HepG2 (cell line): ENCODE measurements around the gene SSX2IP. TPM values are rescaled to one million over a fixed set of nuclear protein-coding genes. Genes with fewer than 3 reads are reported as not detected.

Experiments used
- AFF4 ChIP-seq: sonication (generic); formaldehyde crosslinking; IDR thresholded peaks from 2 replicates; pipeline ENCODE4 v1.4.0; 2020; ENCODE audit warnings: missing genetic modification reagents
- ATF7 ChIP-seq, 2 experiments: fragments of 450-650 bp in 1 of 2; sonication (generic) in 1 of 2; formaldehyde crosslinking in 1 of 2; IDR thresholded peaks; 2 replicates each; pipeline versions ENCODE4 v1.4.0 to v1.6.1; 2016 to 2020; ENCODE audit warnings: antibody characterized with exemption in 1 of 2, mild to moderate bottlenecking in 1 of 2, missing genetic modification reagents in 1 of 2
- DNMT3B ChIP-seq: conservative IDR thresholded peaks from 2 replicates; pipeline ENCODE4 v1.6.1; 2016; ENCODE audit warnings: missing biosample characterization, control low read depth
- FOSL2 ChIP-seq: sonication (generic); formaldehyde crosslinking; IDR thresholded peaks from 2 replicates; pipeline ENCODE4 v1.4.0; 2020; ENCODE audit warnings: missing genetic modification reagents
- IKZF5 ChIP-seq: IDR thresholded peaks from 2 replicates; pipeline ENCODE4 v1.6.1; 2018; ENCODE audit warnings: missing genetic modification reagents, mild to moderate bottlenecking, missing compliant biosample characterization
- SP4 ChIP-seq: sonication (generic); formaldehyde crosslinking; IDR thresholded peaks from 2 replicates; pipeline ENCODE4 v1.8.1; 2023; ENCODE audit warnings: mild to moderate bottlenecking, missing genetic modification reagents
- ZBTB10 ChIP-seq: sonication (generic); formaldehyde crosslinking; IDR thresholded peaks from 2 replicates; pipeline ENCODE4 v1.4.0; 2020; ENCODE audit warnings: missing genetic modification reagents, borderline replicate concordance
- ZBTB39 ChIP-seq: sonication (generic); formaldehyde crosslinking; IDR thresholded peaks from 2 replicates; pipeline ENCODE4 v1.5.0; 2020; ENCODE audit warnings: missing genetic modification reagents
- ZC3H13 ChIP-seq: sonication (generic); formaldehyde crosslinking; IDR thresholded peaks from 2 replicates; pipeline ENCODE4 v1.8.1; 2023; ENCODE audit warnings: mild to moderate bottlenecking, missing genetic modification reagents, moderate library complexity
- ZFY ChIP-seq: sonication (generic); formaldehyde crosslinking; IDR thresholded peaks from 2 replicates; pipeline ENCODE4 v1.4.0; 2020; ENCODE audit warnings: missing genetic modification reagents
- ZHX1 ChIP-seq: sonication (generic); formaldehyde crosslinking; IDR thresholded peaks from 2 replicates; pipeline ENCODE4 v1.8.1; 2022; ENCODE audit warnings: low read depth, mild to moderate bottlenecking, missing genetic modification reagents
- ZNF10 ChIP-seq: sonication (generic); formaldehyde crosslinking; IDR thresholded peaks from 2 replicates; pipeline ENCODE4 v1.4.0; 2020; ENCODE audit warnings: mild to moderate bottlenecking, low read depth, missing genetic modification reagents, borderline replicate concordance
- ZNF317 ChIP-seq: sonication (generic); formaldehyde crosslinking; IDR thresholded peaks from 2 replicates; pipeline ENCODE4 v1.5.0; 2020; ENCODE audit warnings: mild to moderate bottlenecking, missing genetic modification reagents
- ZNF619 ChIP-seq: sonication (generic); formaldehyde crosslinking; IDR thresholded peaks from 2 replicates; pipeline ENCODE4 v1.4.0; 2020; ENCODE audit warnings: mild to moderate bottlenecking, missing genetic modification reagents
- ZNF740 ChIP-seq: sonication (generic); formaldehyde crosslinking; IDR thresholded peaks from 2 replicates; pipeline ENCODE4 v1.4.0; 2020; ENCODE audit warnings: missing genetic modification reagents
- ZNF790 ChIP-seq: sonication (generic); formaldehyde crosslinking; IDR thresholded peaks from 2 replicates; pipeline ENCODE4 v1.8.0; 2022; ENCODE audit warnings: missing genetic modification reagents, mild to moderate bottlenecking, borderline replicate concordance
- polyA plus RNA-seq, 8 experiments: library from polyadenylated mRNA; depleted of rRNA in 3 of 8; stranded (reverse) in 7 of 8; unstranded in 1 of 8; fragments of >200 nt; fragmentation: Illumina TruSeq in 4 of 8; extraction: Trizol in 4 of 8; gene quantifications; 2 replicates each; pipeline versions ENCODE4 v1.2.1 to v1.2.3, GENCODE V29; 2011 to 2016; ENCODE audit warnings: low read depth in 4 of 8, missing spikeins in 1 of 8, mixed read lengths in 1 of 8; ENCODE audit not compliant: insufficient read depth in 1 of 8
- total RNA-seq, 5 experiments: library from RNA; depleted of rRNA; stranded (reverse); fragments of >200 nt; fragmentation: Illumina TruSeq; extraction: Trizol; gene quantifications; 2 replicates each; pipeline ENCODE4 v1.2.3, GENCODE V29; 2016; ENCODE audit warnings: low read depth in 1 of 5

Gene SSX2IP
- total and polyA plus RNA-seq, 2 of the 13 experiments (the other 11 are each of a cell fraction or from before 2014, with no cell fraction given), result 2.7 to 23.7 TPM

GRCh38 chr1:84620720-84621313 is 69.4 kb downstream of the SSX2IP start (continued):
- TF ChIP-seq ZHX1 (CRISPR knock-in tag), result no peak
- no peak for TF ChIP-seq ZNF10 (CRISPR knock-in tag)
- TF ChIP-seq FOSL2, result no peak
- no peak for TF ChIP-seq ZNF619
- TF ChIP-seq AFF4 (CRISPR knock-in tag), result no peak
- no peak for TF ChIP-seq ZBTB39
- no peak for TF ChIP-seq ATF7 (IDR thresholded peaks at IDR 0.05)
- TF ChIP-seq ATF7 (CRISPR knock-in tag; IDR thresholded peaks at IDR 0.05), result no peak
- TF ChIP-seq DNMT3B (CRISPR knock-in tag), result no peak
- no peak for TF ChIP-seq ZNF740 (CRISPR knock-in tag)
- TF ChIP-seq IKZF5, result 0 out of 2 replicates have a peak, but pooled peaks have one; percentile 30
- TF ChIP-seq ZNF317 (CRISPR knock-in tag), result no peak
- TF ChIP-seq ZNF790 (CRISPR knock-in tag), result no peak
- TF ChIP-seq ZFY, result peak; percentile 37; the same call in 1 of the 2 replicates
- TF ChIP-seq SP4, result peak; percentile 60; the same call in 1 of the 2 replicates
- no peak for TF ChIP-seq ZC3H13 (CRISPR knock-in tag)
- TF ChIP-seq ZBTB10 (CRISPR knock-in tag), result no peak
